GM12878 (cell line): Measurements from ENCODE around the gene GPR153. TPM values are rescaled to one million over a fixed set of nuclear protein-coding genes. Genes with fewer than 3 reads are reported as not detected.
A peak's percentile ranks its signal among the peaks of the same experiment; 100 is the strongest.

Experiments
- ASH2L ChIP-seq: fragments of 300-600, 200-600 bp; sonication (generic); IDR thresholded peaks from 2 replicates; pipeline ENCODE4 v1.6.1; 2017; ENCODE audit warnings: low read depth, mild to moderate bottlenecking, borderline replicate concordance
- BRCA1 ChIP-seq: IDR thresholded peaks from 2 replicates; pipeline ENCODE4 v1.6.1; 2011; ENCODE audit warnings: low read depth, low read length, improper control_type of control experiment
- CHD4 ChIP-seq: fragments of 200-600 bp; sonication (generic); IDR thresholded peaks from 2 replicates; pipeline ENCODE4 v1.6.1; 2016; ENCODE audit warnings: mild to moderate bottlenecking
- DPF2 ChIP-seq: fragments of 450-650 bp; IDR thresholded peaks from 2 replicates; pipeline ENCODE4 v1.6.1; 2017; ENCODE audit warnings: mild to moderate bottlenecking
- EED ChIP-seq: sonication (generic); IDR thresholded peaks from 2 replicates; pipeline ENCODE4 v1.6.1; 2016; ENCODE audit warnings: antibody characterized with exemption, low read depth
- EGR1 ChIP-seq, 2 experiments: IDR thresholded peaks; 1 replicate in 1 of 2; 2 replicates in 1 of 2; pipeline ENCODE4 v1.6.1; 2011 to 2012; ENCODE audit warnings: low read depth in 2 of 2, low read length in 2 of 2, borderline replicate concordance in 1 of 2, mild to moderate bottlenecking in 1 of 2, moderate library complexity in 1 of 2
- EP300 ChIP-seq, 2 experiments: fragments of 150-350 bp in 1 of 2; IDR thresholded peaks; 2 replicates each; pipeline ENCODE4 v1.6.1; 2011 to 2012; ENCODE audit warnings: low read depth in 2 of 2, low read length in 2 of 2, borderline replicate concordance in 1 of 2, improper control_type of control experiment in 1 of 2, inconsistent platforms in 1 of 2; ENCODE audit not compliant: control insufficient read depth in 1 of 2
- EZH2 ChIP-seq: IDR thresholded peaks from 2 replicates; pipeline ENCODE4 v1.6.1; 2012; ENCODE audit warnings: low read depth, mild to moderate bottlenecking, control low read depth, inconsistent platforms, low read length, borderline replicate concordance; ENCODE audit not compliant: control insufficient read depth
- FOS ChIP-seq: IDR thresholded peaks from 3 replicates; pipeline ENCODE4 v1.6.1; 2011; ENCODE audit warnings: borderline replicate concordance; ENCODE audit not compliant: insufficient read length; ENCODE audit errors: extremely low read depth
- GATAD2B ChIP-seq: fragments of 450-650 bp; conservative IDR thresholded peaks from 2 replicates; pipeline ENCODE4 v1.6.1; 2017; ENCODE audit warnings: low read depth, mild to moderate bottlenecking, moderate library complexity
- IKZF2 ChIP-seq, 2 experiments: fragments of 450-650 bp; IDR thresholded peaks; 2 replicates each; pipeline ENCODE4 v1.6.1; 2017; ENCODE audit warnings: mild to moderate bottlenecking in 2 of 2, moderate library complexity in 2 of 2
- IRF4 ChIP-seq: IDR thresholded peaks from 2 replicates; pipeline ENCODE4 v1.6.1; 2011; ENCODE audit warnings: low read depth, low read length
- KAT2A ChIP-seq: conservative IDR thresholded peaks from 2 replicates; pipeline ENCODE4 v1.6.1; 2011; ENCODE audit warnings: low read depth, low read length; ENCODE audit not compliant: control insufficient read depth
- LARP7 ChIP-seq: fragments of 450-650 bp; IDR thresholded peaks from 2 replicates; pipeline ENCODE4 v1.6.1; 2017; ENCODE audit warnings: mild to moderate bottlenecking
- MTA2 ChIP-seq: fragments of 450-650 bp; IDR thresholded peaks from 2 replicates; pipeline ENCODE4 v1.6.1; 2016; ENCODE audit warnings: low read depth, mild to moderate bottlenecking, moderate library complexity
- MYC ChIP-seq: IDR thresholded peaks from 2 replicates; pipeline ENCODE4 v1.6.1; 2011; ENCODE audit warnings: mild to moderate bottlenecking, low read length, moderate library complexity, inconsistent platforms; ENCODE audit not compliant: insufficient read depth, insufficient replicate concordance, insufficient read length, severe bottlenecking
- POLR2AphosphoS2 ChIP-seq: IDR thresholded peaks from 2 replicates; pipeline ENCODE4 v1.6.1; 2011; ENCODE audit warnings: low read depth, mild to moderate bottlenecking, low read length, improper control_type of control experiment, moderate library complexity
- SMAD5 ChIP-seq: IDR thresholded peaks from 2 replicates; pipeline ENCODE4 v1.6.1; 2016; ENCODE audit warnings: antibody characterized with exemption, low read depth
- SMARCA5 ChIP-seq: fragments of 450-650 bp; IDR thresholded peaks from 2 replicates; pipeline ENCODE4 v1.6.1; 2017; ENCODE audit warnings: mild to moderate bottlenecking
- SPI1 ChIP-seq: IDR thresholded peaks from 2 replicates; pipeline ENCODE4 v1.6.1; 2011; ENCODE audit warnings: low read depth, mild to moderate bottlenecking, low read length, moderate library complexity, borderline replicate concordance; ENCODE audit not compliant: insufficient read depth
- TAF1 ChIP-seq: IDR thresholded peaks from 2 replicates; pipeline ENCODE4 v1.6.1; 2011; ENCODE audit warnings: mild to moderate bottlenecking, low read depth, low read length, borderline replicate concordance
- TBL1XR1 ChIP-seq: IDR thresholded peaks from 2 replicates; pipeline ENCODE4 v1.6.1; 2012; ENCODE audit warnings: low read depth, low read length, improper control_type of control experiment
- ZNF274 ChIP-seq: IDR thresholded peaks from one replicate; pipeline ENCODE4 v1.8.0; 2011; ENCODE audit not compliant: insufficient read length, insufficient read depth
- polyA plus RNA-seq, 11 experiments: library from polyadenylated mRNA; depleted of rRNA in 4 of 11; unstranded in 6 of 11; stranded (reverse) in 5 of 11; fragments of >200 nt; fragmentation: Nextera tagmentation in 4 of 11; fragmentation: Illumina TruSeq in 1 of 11; extraction: Ambion mirVana in 4 of 11; extraction: Trizol in 1 of 11; gene quantifications; 1 replicate in 1 of 11; 2 replicates in 10 of 11; pipeline versions ENCODE4 v1.2.1 to v1.2.3, GENCODE V29; 2011 to 2016; ENCODE audit warnings: inconsistent platforms in 2 of 11, missing spikeins in 2 of 11, low read depth in 1 of 11
- total RNA-seq, 4 experiments: library from RNA; depleted of rRNA in 3 of 4; stranded (reverse); fragments of >200 nt in 3 of 4; fragmentation: Illumina TruSeq in 1 of 4; extraction: Trizol in 1 of 4; gene quantifications; 2 replicates each; pipeline versions ENCODE4 v1.2.1 to v1.2.3, GENCODE V29; 2013 to 2021
- TF ChIP-seq, protein P1 (sequence below), 3 experiments: IDR thresholded peaks in 2 of 3; conservative IDR thresholded peaks in 1 of 3; 2 replicates each; pipeline ENCODE4 v1.5.1; 2011; ENCODE audit warnings: low read depth in 3 of 3, low read length in 3 of 3, mild to moderate bottlenecking in 3 of 3, control low read depth in 2 of 3, moderate library complexity in 2 of 3, inconsistent platforms in 1 of 3, mixed read lengths in 1 of 3; ENCODE audit not compliant: control insufficient read depth in 2 of 3, insufficient read depth in 1 of 3; ENCODE audit errors: extremely low read depth in 1 of 3
- TF ChIP-seq, protein P2 (sequence below): IDR thresholded peaks from 2 replicates; pipeline ENCODE4 v1.6.1; 2012; ENCODE audit warnings: low read depth, low read length, improper control_type of control experiment
- TF ChIP-seq, protein P3 (sequence below): fragments of 450-650 bp; IDR thresholded peaks from 2 replicates; pipeline ENCODE4 v1.6.1; 2018; ENCODE audit warnings: borderline replicate concordance, mild to moderate bottlenecking; ENCODE audit not compliant: partially characterized antibody

GPR153 gene
- total and polyA plus RNA-seq, 10 of the 15 experiments (the other 5 are each of a cell fraction or from before 2014, with no cell fraction given) = 0.04 to 2.2 (median 0.54) TPM

GRCh38 chr1:6205849-6206519 is 54.9 kb downstream of the GPR153 start, which contains the start of gene RNF207 (continued):
- TF ChIP-seq ZNF274 (no peak), DPF2 (peak; percentile 79; the same call in 1 of the 2 replicates), MYC (no peak), EGR1 (IDR thresholded peaks at IDR 0.05; ENCODE audit: borderline replicate concordance in 1 of 2, low read depth in 2 of 2, low read length in 2 of 2) (peak in 1 of 2 experiments; percentile 22; a peak in 1 of 3 replicates), EZH2 (no peak), EP300 (IDR thresholded peaks at IDR 0.05; ENCODE audit: borderline replicate concordance in 1 of 2, control insufficient read depth in 1 of 2, low read depth in 2 of 2, low read length in 2 of 2) (no peak), KAT2A (no peak), SMARCA5 (0 out of 2 replicates have a peak, but pooled peaks have one; percentile 49), IKZF2 (IDR thresholded peaks at IDR 0.05) (peak; percentile 51 to 65; a peak in 3 of 4 replicates), SMAD5 (0 out of 2 replicates have a peak, but pooled peaks have one; percentile 39), CHD4 (no peak), LARP7 (peak; percentile 76; the same call in 1 of the 2 replicates), POLR2AphosphoS2 (0 out of 2 replicates have a peak, but pooled peaks have one; percentile 41), IRF4 (no peak), BRCA1 (no peak), FOS (no peak), TBL1XR1 (peak; percentile 78), GATAD2B (peak; percentile 87), MTA2 (peak; percentile 23; the same call in 1 of the 2 replicates), SPI1 (no peak), ASH2L (0 out of 2 replicates have a peak, but pooled peaks have one; percentile 50), EED (peak; percentile 57), TAF1 (0 out of 2 replicates have a peak, but pooled peaks have one; percentile 49)
- TF ChIP-seq, protein P1, sequence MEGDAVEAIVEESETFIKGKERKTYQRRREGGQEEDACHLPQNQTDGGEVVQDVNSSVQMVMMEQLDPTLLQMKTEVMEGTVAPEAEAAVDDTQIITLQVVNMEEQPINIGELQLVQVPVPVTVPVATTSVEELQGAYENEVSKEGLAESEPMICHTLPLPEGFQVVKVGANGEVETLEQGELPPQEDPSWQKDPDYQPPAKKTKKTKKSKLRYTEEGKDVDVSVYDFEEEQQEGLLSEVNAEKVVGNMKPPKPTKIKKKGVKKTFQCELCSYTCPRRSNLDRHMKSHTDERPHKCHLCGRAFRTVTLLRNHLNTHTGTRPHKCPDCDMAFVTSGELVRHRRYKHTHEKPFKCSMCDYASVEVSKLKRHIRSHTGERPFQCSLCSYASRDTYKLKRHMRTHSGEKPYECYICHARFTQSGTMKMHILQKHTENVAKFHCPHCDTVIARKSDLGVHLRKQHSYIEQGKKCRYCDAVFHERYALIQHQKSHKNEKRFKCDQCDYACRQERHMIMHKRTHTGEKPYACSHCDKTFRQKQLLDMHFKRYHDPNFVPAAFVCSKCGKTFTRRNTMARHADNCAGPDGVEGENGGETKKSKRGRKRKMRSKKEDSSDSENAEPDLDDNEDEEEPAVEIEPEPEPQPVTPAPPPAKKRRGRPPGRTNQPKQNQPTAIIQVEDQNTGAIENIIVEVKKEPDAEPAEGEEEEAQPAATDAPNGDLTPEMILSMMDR (IDR thresholded peaks at IDR 0.05 in 2 of 3, conservative IDR thresholded peaks at IDR 0.05 in 1 of 3; ENCODE audit: control insufficient read depth in 2 of 3, extremely low read depth in 1 of 3, insufficient read depth in 1 of 3, low read depth in 3 of 3, low read length in 3 of 3) = no peak
- TF ChIP-seq, protein P2, sequence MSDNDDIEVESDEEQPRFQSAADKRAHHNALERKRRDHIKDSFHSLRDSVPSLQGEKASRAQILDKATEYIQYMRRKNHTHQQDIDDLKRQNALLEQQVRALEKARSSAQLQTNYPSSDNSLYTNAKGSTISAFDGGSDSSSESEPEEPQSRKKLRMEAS = 0 out of 2 replicates have a peak, but pooled peaks have one; percentile 16
- TF ChIP-seq, protein P3, sequence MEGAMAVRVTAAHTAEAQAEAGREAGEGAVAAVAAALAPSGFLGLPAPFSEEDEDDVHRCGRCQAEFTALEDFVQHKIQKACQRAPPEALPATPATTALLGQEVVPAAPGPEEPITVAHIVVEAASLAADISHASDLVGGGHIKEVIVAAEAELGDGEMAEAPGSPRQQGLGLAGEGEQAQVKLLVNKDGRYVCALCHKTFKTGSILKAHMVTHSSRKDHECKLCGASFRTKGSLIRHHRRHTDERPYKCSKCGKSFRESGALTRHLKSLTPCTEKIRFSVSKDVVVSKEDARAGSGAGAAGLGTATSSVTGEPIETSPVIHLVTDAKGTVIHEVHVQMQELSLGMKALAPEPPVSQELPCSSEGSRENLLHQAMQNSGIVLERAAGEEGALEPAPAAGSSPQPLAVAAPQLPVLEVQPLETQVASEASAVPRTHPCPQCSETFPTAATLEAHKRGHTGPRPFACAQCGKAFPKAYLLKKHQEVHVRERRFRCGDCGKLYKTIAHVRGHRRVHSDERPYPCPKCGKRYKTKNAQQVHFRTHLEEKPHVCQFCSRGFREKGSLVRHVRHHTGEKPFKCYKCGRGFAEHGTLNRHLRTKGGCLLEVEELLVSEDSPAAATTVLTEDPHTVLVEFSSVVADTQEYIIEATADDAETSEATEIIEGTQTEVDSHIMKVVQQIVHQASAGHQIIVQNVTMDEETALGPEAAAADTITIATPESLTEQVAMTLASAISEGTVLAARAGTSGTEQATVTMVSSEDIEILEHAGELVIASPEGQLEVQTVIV = no peak
